Stimulated activated CD4-positive, alpha-beta T cell treated with anti-CD3 and anti-CD28 coated beads, Interleukin-2, amount 100 ng/mL, for 48 hours (primary cell): ENCODE measurements around the gene SDK2.

Experiments
- DNase-seq, 2 donors: peaks; one replicate each; pipeline ENCODE4 v3.0.0-alpha.2; 2020

The SDK2 gene

DNA sequence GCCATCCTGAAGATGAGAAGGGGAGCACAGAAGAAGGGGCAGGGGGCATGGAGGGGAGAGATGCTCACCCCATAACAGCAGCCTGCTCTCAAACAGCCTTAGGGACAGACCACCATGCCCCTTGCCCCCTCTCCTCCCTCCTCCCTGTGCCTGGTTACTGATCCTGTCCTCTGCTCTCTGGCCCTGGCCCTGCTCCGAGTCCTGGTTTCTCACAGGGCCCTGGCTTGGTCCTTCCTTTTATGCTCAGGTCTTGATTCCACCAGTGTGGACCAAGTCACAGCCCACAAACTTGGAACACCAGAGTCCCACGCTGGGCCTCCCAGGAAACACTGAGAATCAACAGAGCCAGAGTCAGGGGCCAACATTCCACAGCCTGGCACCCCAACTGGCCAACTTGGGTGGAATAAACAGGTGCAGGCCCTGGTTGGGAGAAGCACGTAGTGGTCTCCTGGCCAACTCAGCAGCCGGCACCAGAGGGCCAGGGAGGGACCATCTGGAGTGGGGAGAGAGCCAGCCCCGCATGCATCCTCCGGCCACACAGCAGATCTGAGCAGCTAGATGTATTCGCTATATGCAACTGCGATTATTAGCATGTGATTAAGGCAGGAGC lies 287.6 kb downstream of the SDK2 start:
- no peak for DNase-seq

DNA sequence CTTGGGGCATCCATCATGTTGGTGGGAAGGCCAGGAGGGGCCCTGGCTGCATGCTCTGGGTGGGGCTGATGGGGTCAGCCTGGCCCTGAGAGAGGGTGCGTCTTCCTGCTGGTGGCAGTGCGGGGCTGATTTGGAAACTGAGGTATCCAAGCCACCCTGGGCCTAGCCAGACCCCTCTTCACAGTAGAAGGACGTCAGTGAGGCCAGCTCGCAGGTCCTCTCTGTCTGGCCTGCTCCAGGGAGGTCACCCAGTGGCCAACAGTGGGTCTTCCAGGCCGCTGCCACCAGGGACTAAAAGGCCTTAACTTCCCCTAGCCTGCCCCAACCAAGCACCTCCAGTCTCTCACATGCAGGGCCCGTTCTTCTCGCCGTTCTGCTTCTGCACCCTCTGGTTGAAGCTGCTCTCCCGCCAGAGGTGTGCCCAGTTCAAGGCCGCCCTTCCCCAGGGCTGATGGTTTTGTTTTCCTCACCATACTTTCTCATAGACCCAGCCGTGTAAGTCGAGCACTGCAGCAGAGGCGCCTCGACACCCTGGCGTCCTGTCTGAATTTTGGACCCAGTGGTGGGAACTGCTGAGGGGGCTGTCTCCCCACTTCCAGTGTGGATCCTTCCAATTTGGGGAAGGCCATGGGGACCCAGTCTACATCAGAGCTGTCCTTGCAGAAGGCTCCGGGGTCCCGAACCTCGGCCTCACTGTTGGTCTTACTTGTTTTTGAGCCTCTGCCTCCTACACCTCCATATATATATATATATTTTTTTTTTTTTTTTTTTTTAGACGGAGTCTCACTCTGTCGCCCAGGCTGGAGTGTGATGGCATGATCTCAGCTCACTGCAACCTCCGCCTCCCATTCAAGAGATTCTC lies 289.6 kb downstream of the SDK2 start:
- DNase-seq = no peak

DNA sequence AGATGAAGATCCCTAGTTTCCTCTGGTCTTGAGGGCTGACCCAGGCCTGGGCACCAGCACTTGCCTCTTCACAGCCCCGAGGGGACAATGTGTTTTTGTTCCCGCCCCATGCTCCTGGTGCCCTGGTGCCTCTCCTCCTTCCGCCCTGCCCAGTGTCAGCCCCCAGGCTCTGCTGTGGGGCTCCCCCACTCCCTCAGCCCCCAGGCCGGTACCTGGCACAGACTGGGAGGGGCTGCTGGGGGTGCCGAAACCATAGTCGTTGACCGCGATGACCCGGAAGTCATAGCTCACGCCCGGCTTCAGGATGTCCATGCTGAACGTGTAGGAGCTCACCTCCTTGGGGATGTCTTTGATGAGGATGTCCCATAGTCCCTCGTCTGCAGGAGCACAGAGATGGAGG lies 292.0 kb downstream of the SDK2 start:
- DNase-seq = no peak

DNA sequence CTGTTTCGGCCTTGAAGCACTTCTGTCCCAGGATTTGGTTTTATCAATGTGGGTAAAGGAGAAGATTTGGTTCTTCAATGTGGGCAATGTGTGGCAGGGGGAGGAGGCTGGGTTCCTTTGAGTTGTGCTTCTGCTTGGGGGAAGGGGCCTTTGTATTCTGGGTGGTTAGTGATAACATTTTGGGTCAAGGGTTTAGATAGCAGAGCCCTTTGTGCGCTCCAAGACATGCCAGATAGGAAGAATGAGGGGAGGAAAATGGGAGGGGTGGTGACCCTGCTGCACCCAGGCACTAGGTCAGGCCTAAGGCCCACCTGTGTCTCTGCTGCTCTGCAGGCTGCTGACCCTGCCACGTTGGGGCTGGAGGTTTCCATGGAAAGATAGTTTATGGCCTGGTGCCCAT lies 292.5 kb downstream of the SDK2 start:
- no peak for DNase-seq

DNA sequence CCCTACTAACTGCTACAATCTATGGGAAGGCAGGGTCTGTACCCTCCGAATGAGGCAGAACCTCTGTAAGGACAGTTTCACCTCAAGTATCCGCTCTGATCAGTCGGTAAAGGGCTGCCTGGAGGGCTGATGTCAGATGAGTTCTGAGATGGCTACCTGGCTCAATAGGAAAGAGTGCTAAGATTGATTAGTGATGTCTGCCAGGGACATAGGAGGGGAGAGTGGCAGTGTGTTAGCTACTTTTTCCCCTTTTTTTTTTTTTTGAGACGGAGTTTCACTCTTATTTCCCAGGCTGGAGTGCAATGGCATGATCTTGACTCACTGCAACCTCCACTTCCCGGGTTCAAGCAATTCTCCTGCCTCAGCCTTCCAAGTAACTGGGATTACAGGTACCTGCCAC lies 293.4 kb downstream of the SDK2 start:
- no peak for DNase-seq

DNA sequence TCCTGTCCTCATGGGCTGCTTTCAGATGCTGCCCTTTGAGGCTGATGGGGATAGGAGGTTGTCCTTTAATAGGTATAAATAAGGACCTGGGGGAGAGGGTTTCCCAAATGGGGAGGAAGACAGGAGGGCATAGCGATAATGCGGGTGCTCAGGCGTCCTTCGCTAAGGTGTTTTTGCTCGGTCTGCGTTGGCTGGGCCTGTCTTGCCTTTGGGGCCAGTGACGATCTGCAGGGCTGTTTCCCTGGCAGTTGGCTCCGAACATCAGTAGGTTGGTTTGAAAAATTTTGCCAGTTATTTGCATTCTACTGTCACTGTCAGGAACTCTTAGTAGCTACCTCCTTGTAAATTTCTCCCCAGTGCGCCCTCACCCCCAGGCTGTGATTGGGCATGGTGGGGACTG lies 294.6 kb downstream of the SDK2 start:
- DNase-seq = no peak

DNA sequence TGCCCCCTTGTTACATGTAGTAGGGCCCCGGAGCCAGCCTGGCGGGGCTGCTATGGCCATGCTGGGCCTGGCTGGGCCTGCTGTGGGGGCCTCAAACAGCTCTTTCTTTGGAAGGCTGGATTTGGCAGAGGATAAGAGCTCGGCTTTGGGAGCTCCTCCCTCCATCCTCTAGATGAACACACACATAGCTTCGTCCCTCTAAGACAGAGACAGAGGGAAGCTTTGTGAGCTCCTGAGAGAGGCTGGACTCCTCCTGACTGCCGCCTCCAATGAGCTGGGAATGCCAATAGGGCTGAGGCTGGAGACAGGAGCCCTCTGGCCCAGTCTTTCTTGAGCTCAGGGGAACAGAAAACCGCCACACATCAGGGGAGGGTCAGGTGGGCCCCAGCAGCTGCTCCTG lies 295.1 kb downstream of the SDK2 start:
- DNase-seq = no peak

DNA sequence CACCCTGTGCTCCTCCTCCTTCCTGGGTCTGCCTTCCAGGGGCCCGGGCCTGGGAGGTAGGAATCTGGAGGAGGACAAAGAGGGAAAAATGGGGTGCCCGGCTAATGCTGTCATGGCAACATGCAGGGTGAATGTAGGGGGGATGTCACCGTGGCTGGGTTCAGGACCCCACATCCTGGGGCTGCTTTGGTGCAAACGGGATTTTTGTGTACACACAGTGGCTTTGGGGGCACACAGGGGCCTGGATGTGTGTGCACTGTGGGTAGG lies 295.5 kb downstream of the SDK2 start:
- DNase-seq = no peak

DNA sequence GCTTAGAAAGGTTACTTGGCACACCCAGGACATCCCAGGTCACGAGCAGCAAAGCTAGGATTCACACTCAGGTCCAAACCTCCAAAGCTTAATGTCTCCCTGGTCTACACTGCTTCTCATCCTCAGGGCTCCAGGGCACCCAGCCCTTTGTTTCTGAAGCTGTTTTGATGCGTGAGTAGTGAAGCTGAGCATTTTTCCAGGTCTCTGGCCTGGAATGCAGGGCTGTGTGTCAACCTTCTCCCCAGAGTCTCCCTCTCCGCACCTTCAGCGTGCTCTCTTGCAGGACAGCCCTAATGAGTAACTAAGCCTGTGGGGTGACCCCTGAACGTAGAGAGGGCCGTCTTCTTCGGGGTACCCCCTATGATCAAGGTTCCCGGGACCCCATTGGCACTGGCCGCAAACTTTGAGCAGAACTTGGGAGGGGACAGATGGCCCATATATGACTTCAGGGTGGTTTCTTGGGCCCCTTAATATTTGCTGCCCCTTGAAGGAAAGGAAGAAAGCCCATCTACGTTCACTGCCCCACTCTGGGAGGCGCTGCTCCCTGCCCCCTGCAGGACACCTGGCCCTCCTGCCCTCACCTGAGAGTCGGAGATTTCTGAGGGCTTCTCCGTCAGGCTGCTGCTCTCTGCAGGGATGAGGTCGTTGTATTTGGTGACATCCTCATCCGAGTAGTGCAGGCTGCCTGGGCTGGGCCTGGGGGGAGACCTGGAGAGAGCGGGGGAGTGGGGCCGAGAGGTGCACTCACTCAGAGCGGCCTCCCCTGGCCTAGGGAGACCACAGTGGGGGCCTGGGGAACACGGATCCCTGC lies 296.0 kb downstream of the SDK2 start:
- no peak for DNase-seq

DNA sequence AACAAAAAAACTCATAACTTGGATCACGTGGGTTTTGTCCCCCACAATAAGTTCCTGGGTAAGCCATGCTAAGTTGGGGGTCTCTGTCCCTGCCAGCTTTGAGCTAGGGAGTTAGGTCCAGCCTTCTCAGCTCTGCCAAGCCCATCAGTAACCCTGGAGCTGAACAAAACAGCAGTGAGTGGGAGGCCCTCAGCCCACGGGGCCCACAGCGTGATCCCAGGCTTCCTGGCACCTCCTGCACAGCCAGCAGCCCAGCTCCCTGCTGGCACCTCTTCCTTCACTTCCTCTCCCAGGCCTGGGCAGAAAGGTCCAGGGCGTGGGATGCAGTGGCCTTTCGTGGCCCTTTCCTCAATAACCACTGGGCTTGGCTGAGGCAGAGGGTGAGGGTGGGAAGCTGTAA lies 296.9 kb downstream of the SDK2 start:
- no peak for DNase-seq

DNA sequence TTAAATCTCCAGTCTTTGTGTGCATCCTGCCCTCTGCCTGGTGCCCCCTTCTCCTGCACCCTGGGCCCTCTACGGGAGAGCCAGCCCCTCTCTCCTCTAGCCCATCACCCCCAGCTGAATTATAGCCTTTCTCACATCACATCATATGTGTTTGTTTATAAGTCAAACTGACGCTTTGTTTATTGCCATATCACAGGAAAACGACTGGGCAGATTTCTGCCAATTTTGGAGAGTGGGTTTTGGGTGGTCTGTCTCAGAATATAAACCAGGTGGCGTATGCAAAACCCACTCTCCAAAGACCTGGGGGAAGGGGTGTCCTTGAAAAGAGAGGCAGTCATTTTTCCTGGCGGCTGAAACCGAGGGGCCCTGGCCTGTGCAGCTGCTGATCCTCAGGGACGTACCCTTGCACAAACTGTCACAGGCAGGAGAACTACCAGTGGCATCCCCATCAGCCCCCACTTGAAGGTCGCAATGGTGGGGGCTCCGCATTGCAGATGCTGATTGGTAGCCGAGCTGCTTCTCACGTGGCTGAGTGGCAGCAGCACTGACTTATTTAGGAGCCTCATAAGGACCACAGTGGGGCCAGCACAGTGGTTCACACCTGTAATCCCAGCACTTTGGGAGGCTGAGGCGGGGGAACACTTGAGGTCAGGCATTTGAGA lies 297.6 kb downstream of the SDK2 start:
- DNase-seq = no peak

DNA sequence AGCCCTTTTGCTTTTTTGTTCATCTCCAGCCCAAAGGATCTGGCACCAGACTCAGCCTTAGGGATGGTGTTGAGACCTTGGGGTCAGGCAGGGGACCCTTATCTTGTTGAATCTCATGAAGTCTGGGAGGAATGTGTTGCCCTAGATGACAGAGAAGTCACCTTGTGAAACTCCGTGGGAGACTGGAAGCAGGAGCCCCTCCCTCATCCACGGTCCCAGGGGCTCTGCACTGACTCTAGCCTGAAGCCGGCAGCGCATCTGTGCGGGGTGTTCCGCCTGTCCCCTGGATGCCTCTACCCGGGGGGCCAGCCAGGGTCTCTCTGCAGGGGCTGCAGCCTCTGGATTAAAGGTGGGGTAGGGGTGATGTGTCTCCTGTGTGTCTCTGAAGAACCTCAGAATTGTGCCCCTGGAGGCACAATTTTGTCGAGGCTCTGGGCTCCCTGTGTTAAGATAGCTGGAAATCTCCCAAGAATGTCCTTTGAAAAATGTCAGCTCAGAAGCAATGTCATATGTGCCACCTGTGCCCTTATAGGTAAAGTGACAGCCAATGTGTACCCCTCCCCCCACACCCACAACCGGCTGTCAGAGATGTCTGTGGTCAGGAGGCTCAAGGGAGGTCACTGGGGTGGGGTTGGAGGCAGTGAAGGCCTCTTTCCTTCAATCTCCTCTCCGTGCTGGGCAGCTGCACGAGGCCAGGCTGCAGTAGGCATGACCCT lies 300.3 kb downstream of the SDK2 start:
- DNase-seq = no peak

DNA sequence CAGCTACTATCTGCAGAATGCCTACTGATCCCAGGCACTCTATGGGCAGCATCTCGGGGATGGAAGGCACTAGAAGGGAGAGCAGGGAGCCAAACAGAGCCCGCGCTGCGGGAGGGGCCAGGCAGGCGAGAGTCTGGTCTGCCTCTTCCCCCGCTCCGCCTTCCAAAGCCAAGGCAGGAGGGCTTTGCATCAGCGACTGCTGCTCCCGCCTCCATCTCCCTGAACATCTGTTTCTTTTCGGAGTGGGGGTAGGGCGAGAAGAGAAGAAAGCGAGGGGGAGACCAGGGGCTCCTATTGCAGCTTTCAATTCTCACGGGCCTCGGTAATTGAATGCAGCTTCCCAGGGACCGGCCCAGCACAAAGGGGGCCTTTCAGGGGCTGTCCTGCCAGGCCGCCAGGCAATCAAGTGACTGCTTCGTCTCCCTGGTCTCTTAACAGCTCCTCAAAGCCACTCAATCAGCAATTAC lies 301.0 kb downstream of the SDK2 start:
- no peak for DNase-seq

DNA sequence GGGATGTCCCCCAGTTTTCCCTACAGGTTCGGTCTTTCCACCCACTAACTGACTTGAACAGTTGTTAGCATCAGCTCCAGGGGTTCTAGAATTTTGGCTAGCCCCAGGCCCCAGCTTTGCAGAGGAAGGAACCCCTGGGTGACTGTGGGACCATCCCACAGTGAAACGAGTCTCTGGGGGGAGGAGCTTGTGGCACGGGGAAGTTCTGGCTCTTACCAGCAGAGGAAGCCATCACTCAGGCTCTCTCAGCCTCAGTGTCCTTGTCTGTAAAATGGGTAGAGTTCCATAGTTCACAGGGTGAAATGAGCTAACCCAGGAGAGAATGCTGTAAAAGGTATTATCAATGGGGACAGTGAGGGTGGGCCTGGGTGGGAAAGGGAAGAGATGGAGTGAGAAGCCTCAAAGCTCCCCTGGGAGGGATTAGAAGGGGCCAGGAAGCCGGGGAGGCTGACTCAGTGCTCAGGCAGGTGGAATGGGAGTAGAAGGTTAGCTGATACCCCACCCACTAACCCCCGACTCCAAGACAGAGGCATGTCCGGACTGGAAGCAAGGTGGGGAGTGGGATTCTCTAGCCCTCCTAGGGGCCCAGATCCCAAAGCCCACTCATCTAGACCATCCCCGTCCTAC lies 301.6 kb downstream of the SDK2 start:
- no peak for DNase-seq

DNA sequence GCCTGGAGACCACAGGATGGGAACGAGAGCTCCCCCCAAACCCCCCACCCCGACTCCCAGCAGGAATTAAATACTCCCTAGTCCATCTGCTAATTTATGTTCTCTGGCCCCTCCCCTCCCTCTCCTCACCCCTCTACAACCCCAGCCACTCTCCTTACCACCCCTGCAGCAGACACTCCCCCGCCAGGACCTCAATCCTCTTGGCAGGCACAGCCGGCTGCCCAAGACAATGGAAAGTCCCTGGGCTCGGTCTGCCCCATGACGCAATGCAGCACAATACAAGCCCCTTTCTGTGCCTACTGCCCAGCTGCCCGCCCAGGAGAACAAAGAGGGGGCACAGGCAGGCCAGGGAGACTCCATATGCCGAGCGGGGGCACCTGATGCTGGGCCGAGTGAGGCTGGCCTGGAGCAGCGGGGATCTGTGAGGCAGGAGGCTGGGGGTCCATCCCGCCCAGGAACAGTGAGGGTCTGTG lies 302.2 kb downstream of the SDK2 start:
- no peak for DNase-seq

DNA sequence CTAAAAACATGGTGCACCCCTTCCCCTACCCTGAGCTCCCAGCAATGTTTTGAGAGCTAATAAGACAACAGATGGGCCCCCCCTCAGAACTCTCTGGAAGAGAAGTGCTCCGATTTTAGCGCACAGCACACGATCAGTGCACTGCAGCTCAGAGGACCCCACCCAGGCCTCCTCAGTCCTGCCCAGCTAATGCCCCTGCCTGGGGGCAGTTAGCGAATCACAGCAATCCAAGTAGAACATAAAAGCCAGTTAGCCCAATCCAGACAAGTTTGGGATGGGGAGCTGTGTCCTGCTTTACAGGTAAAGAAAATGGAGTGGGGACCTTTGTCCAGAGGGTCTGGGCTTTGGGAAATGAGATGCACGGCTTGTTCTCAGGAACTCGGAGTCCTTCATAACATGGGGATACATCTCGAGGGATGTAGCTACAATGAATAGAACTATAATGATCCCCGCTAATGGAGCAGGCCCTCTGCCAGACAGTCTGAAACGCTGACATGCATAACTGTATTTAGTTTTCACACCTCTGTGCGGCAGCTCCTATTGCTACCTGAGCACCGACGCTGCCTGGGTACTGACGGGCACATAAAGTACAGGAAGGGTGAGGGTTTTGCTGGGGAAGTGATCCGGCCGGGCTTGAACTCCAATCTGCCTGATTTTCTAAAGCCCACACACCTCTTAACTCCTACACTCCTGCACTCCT lies 302.7 kb downstream of the SDK2 start:
- no peak for DNase-seq

DNA sequence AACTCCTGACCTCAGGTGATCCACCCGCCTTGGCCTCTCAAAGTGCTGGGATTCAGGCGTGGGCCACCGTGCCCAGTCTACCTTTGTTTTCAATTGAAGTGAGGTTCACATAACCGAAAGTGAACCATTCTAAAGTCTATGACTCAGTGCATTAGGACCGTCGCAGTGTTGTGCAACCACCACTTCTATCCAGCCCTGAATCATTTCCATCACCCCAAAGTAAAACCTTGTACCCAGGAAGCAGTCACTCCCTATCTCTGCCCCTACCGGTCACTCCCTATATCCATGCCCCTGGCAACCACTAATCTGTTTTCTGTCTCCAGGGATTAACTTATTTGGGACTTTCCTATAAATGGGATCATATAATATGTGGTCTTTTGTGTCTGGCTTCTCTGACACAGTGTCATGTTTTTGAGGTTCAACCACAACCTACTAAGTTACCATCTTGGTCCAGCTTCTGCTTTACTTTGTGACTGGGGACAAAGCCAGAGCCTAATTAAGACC lies 304.1 kb downstream of the SDK2 start:
- no peak for DNase-seq

DNA sequence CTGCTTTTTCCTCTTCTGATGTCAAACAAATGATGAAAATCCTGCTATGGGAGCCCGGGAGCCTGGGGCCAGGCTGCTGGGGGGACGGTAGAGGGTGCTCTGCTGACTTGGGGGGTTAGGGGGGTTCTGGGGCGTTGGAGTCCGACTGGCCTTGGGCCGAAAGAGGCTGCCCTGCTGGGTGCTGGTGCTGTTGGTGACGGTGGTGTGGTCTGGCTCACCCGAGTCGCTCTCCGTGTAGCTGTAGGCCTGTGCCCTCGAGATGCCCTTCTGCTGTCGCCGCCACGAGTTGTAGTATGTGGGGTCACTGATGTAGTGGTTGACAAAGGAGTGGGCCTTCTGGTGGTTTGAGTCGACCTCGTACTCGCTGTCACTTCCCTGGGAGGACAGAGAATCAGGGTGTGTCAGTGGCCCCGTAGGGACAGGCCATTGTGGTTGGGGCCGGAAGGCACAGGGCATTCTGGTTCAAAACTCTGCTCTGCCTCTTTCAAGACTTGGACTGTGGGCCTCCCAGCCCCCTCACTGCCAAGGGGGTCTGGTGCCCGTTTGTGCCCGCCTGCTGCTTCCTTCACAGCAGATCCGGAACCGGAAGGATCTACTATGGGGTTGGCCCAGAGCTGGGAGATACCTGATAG lies 305.6 kb downstream of the SDK2 start:
- DNase-seq = no peak

DNA sequence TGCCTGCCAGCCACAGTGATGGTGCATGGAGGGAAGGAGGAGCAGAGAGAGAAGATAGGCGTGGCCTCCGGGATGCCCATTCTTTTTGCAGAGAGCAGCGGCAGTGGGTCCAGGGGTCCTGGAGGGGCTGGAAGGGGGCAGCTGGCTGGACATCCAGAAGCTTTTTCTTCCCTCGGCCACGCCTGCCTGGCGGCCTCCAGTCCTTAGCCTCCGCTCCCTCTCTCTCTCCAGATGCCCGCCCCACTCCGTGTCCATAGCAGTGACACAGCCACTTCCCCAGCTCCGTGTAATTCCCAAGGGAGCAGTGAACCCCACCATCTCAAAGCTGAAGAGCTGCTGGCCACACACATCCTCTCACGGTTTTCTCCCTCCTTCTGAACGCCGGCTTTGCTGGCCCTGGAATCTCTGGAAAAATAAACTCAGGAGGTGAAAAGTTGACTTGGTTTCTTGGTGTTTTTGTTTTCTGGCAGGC lies 306.2 kb downstream of the SDK2 start:
- DNase-seq = no peak

DNA sequence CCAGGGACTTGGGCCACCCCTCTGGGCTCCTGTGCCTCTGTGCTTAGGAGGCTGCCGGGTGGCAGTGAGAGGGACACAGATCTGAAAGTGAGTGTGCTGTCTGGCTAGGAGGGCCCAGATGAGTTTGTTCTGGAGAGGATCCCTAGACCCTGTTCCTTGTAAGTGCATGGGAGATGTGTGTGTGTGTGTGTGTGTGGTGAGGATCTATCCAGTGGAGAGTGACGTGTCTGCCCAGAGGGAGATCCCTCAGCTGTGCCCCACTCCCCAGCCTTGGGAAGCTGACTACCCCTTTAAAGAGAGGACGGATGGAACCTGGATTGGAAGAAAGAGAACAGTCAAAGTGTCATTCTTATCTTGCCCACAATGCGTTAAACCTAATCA lies 306.9 kb downstream of the SDK2 start:
- no peak for DNase-seq
